MCF 10A (cell line): Measurements from ENCODE around the gene GNB4. TPM values are rescaled to one million over a fixed set of nuclear protein-coding genes. Genes with fewer than 3 reads are reported as not detected.

Experiments
- BruUV-seq: library from RNA; stranded (reverse); fragments of 400-500 nt; replicated peaks from 2 replicates; lab custom pipeline; 2021; lab: Mats Ljungman, UMichigan
- CTCF ChIA-PET: fragments of 300-600 bp; sonication (Branson Sonifier 250); formaldehyde crosslinking; extraction: SDS; loops from one replicate; lab custom pipeline; 2021; ENCODE audit warnings: antibody characterized with exemption, inconsistent platforms; lab: Yijun Ruan, JAX
- POLR2A ChIA-PET: fragments of 300-600, 350-650 bp; sonication (Branson Sonifier 250); formaldehyde crosslinking; extraction: SDS; loops from one replicate; lab custom pipeline; 2020; ENCODE audit warnings: antibody characterized with exemption, inconsistent platforms; lab: Yijun Ruan, JAX
- DNase-seq: peaks from one replicate; pipeline ENCODE4 v3.0.0-alpha.2; 2018; ENCODE audit not compliant: unreplicated experiment
- H3K27ac Mint-ChIP-seq: one replicate; pipeline ENCODE4 v1.8.0; 2022; ENCODE audit warnings: mild to moderate bottlenecking, low read depth, mixed read lengths; ENCODE audit not compliant: unreplicated experiment
- H3K27me3 Mint-ChIP-seq: one replicate; pipeline ENCODE4 v1.8.0; 2022; ENCODE audit warnings: mixed read lengths; ENCODE audit not compliant: insufficient read depth, unreplicated experiment
- H3K36me3 Mint-ChIP-seq: one replicate; pipeline ENCODE4 v1.8.0; 2022; ENCODE audit warnings: mild to moderate bottlenecking, moderate library complexity, mixed read lengths; ENCODE audit not compliant: insufficient read depth, unreplicated experiment
- H3K4me1 Mint-ChIP-seq: one replicate; pipeline ENCODE4 v1.8.0; 2022; ENCODE audit warnings: mixed read lengths; ENCODE audit not compliant: insufficient read depth, unreplicated experiment
- H3K4me3 Mint-ChIP-seq: one replicate; pipeline ENCODE4 v1.8.0; 2022; ENCODE audit warnings: mild to moderate bottlenecking, moderate library complexity, mixed read lengths; ENCODE audit not compliant: unreplicated experiment
- H3K9me3 Mint-ChIP-seq: one replicate; pipeline ENCODE4 v1.8.0; 2022; ENCODE audit warnings: mixed read lengths; ENCODE audit not compliant: unreplicated experiment
- intact Hi-C: fragments of 100-400 bp; cut with micrococcal nuclease; formaldehyde crosslinking; loops from 2 replicates; pipeline ENCODE4 v1.14.1; 2022
- total RNA-seq: library from RNA; stranded (reverse); gene quantifications from 2 replicates; pipeline ENCODE4 v1.2.3, GENCODE V29; 2022
- TF ChIP-seq, protein P1 (sequence below): fragments of 200-600 bp; IDR thresholded peaks from one replicate; pipeline ENCODE4 v1.8.0; 2022; ENCODE audit warnings: antibody characterized with exemption, mild to moderate bottlenecking; ENCODE audit not compliant: unreplicated experiment

GNB4 gene
- total RNA-seq, 1 experiment from 2014 or later = 20.8 TPM

DNA sequence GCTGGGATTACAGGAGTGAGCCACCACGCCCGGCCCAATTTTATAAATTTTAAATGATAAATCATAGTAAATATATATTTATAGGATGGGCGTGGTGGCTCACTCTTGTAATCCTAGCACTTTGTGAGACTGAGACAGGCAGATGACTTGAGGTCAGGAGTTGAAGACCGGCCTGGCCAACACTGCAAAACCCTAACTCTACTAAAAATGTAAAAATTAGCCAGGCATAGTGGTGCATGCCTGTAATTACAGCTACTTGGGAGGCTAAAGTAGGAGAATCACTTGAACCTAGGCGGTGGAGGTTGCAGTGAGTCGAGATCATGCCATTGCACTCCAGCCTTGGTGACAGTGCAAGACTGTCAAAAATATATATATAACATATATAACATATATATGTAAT, 77.3 kb downstream of the GNB4 start:
- POLR2A ChIA-PET = interaction anchor here (1.1 to 1.2 kb wide), 2 partner anchors 10 to 27 kb away, joined by 4 to 7 read pairs; partner anchors contain the start of gene MFN1
- CTCF ChIA-PET = interaction anchor here (0.5 to 0.7 kb wide), 3 partner anchors 34 to 276 kb away, joined by 3 read pairs; no protein-coding TSS in a partner anchor

DNA sequence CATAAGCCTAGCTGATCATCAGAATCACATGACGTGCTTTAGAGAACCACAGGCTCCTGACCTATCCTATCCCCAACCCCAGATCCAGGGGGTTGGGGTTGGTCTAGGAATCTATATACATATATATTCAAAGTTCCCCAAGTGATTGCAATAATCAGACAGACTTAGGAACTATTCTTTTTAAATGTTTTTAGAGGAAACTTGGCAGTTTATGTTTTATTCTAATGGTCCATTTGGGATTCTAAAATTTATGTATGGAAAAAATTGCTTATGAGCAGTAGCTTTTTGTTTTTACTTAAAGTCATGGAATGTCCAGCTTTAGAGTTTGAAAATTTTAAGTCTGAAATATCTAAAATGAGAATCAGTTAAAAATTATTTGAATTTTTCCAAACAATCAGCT, 81.6 kb downstream of the GNB4 start:
- CTCF ChIA-PET = no interaction called here
- POLR2A ChIA-PET = interaction anchor here (1.0 to 1.1 kb wide), 2 partner anchors 22 to 39 kb away, joined by 3 read pairs; partner anchors contain the start of gene MFN1
- Mint-ChIP-seq H3K27me3 (no peaks in the 10 kb centered on the region), H3K9me3 (no peaks in the 10 kb centered on the region), H3K27ac (no peak overlapping the region), H3K4me1 (no peaks in the 10 kb centered on the region), H3K4me3 (no peak overlapping the region), H3K36me3 (peaks cover 34% of the 10 kb centered on the region)
- intact Hi-C loops = no loop called here
- BruUV-seq = no TSS peak
- DNase-seq = no peak
- TF ChIP-seq, protein P1, sequence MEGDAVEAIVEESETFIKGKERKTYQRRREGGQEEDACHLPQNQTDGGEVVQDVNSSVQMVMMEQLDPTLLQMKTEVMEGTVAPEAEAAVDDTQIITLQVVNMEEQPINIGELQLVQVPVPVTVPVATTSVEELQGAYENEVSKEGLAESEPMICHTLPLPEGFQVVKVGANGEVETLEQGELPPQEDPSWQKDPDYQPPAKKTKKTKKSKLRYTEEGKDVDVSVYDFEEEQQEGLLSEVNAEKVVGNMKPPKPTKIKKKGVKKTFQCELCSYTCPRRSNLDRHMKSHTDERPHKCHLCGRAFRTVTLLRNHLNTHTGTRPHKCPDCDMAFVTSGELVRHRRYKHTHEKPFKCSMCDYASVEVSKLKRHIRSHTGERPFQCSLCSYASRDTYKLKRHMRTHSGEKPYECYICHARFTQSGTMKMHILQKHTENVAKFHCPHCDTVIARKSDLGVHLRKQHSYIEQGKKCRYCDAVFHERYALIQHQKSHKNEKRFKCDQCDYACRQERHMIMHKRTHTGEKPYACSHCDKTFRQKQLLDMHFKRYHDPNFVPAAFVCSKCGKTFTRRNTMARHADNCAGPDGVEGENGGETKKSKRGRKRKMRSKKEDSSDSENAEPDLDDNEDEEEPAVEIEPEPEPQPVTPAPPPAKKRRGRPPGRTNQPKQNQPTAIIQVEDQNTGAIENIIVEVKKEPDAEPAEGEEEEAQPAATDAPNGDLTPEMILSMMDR = no peak

More for the DNA sequence above, 77.3 kb downstream of the GNB4 start:
- Mint-ChIP-seq H3K4me1 (no peaks in the 10 kb centered on the region), H3K9me3 (no peaks in the 10 kb centered on the region), H3K27me3 (no peaks in the 10 kb centered on the region), H3K27ac (no peak overlapping the region), H3K4me3 (no peak overlapping the region), H3K36me3 (peaks cover 43% of the 10 kb centered on the region)
- no TSS peak for BruUV-seq
- intact Hi-C loops = no loop called here
- TF ChIP-seq, protein P1 = no peak
- no peak for DNase-seq

DNA sequence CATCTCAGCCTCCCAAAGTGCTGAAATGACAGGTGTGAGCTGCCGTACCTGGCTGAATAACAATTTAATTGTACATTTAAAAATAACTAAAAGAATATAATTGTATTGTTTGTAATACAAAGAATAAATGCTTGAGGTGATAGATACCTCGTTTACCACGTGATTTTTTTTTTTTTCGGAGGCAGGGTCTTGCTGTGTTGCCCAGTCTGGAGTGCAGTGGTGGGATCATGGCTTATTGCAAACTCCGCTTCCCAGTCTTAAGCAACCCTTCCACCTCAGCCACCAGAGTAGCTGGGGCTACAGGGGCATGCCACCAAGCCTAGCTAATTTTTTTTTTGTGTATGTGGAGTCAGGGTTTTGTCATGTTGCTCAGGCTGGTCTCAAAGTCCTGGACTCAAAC, 87.9 kb downstream of the GNB4 start:
- no peak for DNase-seq
- H3K27me3 Mint-ChIP-seq = no peaks in the 10 kb centered on the region
- CTCF ChIA-PET = no interaction called here
- no peak overlapping the region for H3K27ac Mint-ChIP-seq
- peaks cover 62% of the 10 kb centered on the region for H3K36me3 Mint-ChIP-seq
- BruUV-seq = no TSS peak
- no peaks in the 10 kb centered on the region for H3K9me3 Mint-ChIP-seq
- intact Hi-C loops = no loop called here
- TF ChIP-seq, protein P1 = no peak
- no peaks in the 10 kb centered on the region for H3K4me1 Mint-ChIP-seq
- POLR2A ChIA-PET = interaction anchor here (1.0 to 1.9 kb wide), 3 partner anchors 10 to 86 kb away, joined by 3 to 4 read pairs (median 4); no protein-coding TSS in a partner anchor
- no peak overlapping the region for H3K4me3 Mint-ChIP-seq

DNA sequence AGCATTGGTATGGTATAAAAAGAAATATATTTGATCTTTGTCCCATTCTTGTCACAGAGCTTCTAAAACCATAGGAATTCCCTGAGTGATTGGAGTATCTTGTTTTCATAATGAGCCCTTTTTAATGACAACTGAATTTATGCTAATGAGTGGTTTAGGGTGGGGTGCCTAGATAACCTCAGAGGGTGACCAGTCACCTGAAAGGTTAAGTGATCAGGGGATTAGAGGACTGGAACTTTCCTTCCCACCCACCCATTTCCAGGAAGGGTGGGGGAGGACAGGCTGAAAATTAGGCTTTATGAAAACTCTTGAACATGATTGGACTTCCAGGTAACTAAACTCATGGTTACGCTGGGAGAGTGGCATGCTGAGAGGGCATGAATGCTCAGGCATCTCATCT, 95.3 kb downstream of the GNB4 start:
- Mint-ChIP-seq H3K4me1 (peaks cover 9% of the 10 kb centered on the region), H3K9me3 (no peaks in the 10 kb centered on the region), H3K27me3 (no peaks in the 10 kb centered on the region), H3K27ac (no peak overlapping the region), H3K4me3 (no peak overlapping the region), H3K36me3 (peaks cover 74% of the 10 kb centered on the region)
- intact Hi-C loops = no loop called here
- TF ChIP-seq, protein P1 = no peak
- BruUV-seq = no TSS peak
- ChIA-PET POLR2A (interaction anchor here (0.9 kb wide), 1 partner anchor 31 kb away, joined by 3 read pairs; no protein-coding TSS in a partner anchor), CTCF (no interaction called here)
- no peak for DNase-seq
